ENCODE data around the gene DGKA. TPM values are rescaled to one million over a fixed set of nuclear protein-coding genes. Genes with fewer than 3 reads are reported as not detected.

DGKA gene
- polyA plus RNA-seq, 1 of the 3 experiments (the other 2 are of a cell fraction): 75.9 TPM

DNA sequence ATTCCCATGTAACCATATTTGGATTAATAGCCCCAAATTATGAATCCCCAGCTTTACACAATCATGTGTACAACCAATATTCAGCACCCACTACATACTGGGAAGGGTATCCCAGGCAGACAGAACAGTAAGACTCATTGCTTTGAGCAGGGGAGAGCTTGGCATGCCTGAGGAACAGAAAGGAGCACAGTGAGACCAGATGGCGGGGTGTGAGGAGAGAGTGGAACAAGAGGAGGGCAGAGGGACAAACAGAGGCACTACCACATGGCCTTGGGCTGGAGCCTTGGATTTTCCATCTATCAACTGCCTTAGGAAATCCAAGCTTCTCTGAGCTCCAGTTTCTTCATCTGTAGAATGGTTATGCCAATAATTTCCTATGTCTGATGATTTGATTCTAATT lies 3.8 kb downstream of the DGKA start:
- DNase-seq: no peak
- no peak overlapping the region for H3K9ac ChIP-seq
- ChIA-PET POLR2A (no interaction called here), CTCF (interaction anchor here (1.1 to 10.8 kb wide), 5 partner anchors 8 to 197 kb away, joined by 3 to 96 read pairs (median 6); partner anchors contain the start of genes PYM1 and SUOX)
- 89% methylated on average over 1 of the region's 1 CpG for WGBS (ENCODE audit: low lambda C conversion rate)
- H3K79me2 ChIP-seq (ENCODE audit: insufficient read depth): peaks cover 28% of the 10 kb centered on the region
- H3F3A ChIP-seq (replicated peaks; ENCODE audit: insufficient read depth): peaks cover 10% of the 10 kb centered on the region
- no peak overlapping the region for H2AFZ ChIP-seq (ENCODE audit: low read depth)
- TF ChIP-seq, protein P1, sequence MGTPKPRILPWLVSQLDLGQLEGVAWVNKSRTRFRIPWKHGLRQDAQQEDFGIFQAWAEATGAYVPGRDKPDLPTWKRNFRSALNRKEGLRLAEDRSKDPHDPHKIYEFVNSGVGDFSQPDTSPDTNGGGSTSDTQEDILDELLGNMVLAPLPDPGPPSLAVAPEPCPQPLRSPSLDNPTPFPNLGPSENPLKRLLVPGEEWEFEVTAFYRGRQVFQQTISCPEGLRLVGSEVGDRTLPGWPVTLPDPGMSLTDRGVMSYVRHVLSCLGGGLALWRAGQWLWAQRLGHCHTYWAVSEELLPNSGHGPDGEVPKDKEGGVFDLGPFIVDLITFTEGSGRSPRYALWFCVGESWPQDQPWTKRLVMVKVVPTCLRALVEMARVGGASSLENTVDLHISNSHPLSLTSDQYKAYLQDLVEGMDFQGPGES (IDR thresholded peaks at IDR 0.05; ENCODE audit: low read depth, low read length): no peak
- TF ChIP-seq POLR2AphosphoS5 (IDR thresholded peaks at IDR 0.05; ENCODE audit: low read depth, low read length) (no peak), RFX5 (IDR thresholded peaks at IDR 0.05; ENCODE audit: low read length) (no peak), EP300 (IDR thresholded peaks at IDR 0.05; ENCODE audit: borderline replicate concordance in 1 of 2, low read depth in 1 of 2, low read length in 1 of 2) (no peak)
- TF ChIP-seq, protein P2, sequence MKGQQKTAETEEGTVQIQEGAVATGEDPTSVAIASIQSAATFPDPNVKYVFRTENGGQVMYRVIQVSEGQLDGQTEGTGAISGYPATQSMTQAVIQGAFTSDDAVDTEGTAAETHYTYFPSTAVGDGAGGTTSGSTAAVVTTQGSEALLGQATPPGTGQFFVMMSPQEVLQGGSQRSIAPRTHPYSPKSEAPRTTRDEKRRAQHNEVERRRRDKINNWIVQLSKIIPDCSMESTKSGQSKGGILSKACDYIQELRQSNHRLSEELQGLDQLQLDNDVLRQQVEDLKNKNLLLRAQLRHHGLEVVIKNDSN (IDR thresholded peaks at IDR 0.05; ENCODE audit: borderline replicate concordance, low read depth): no peak
- H3K9me2 ChIP-seq: no peaks in the 10 kb centered on the region
- H3K27ac ChIP-seq (ENCODE audit: low read depth in 2 of 2, low read length in 1 of 2): no peak overlapping the region
- peaks cover 20 to 22% of the 10 kb centered on the region in 2 experiments; a peak in 3 of 4 replicates for H3K4me1 ChIP-seq (ENCODE audit: control insufficient read depth in 1 of 2, insufficient read depth in 2 of 2, low read depth in 1 of 2, low read length in 1 of 2)
- H4K20me1 ChIP-seq (ENCODE audit: insufficient read depth): no peaks in the 10 kb centered on the region
- no peaks in the 10 kb centered on the region for H3K27me3 ChIP-seq (ENCODE audit: insufficient read depth)
- no peak overlapping the region for H3K4me3 ChIP-seq (ENCODE audit: low read depth in 2 of 2, low read length in 1 of 2)
- no peaks in the 10 kb centered on the region for H3K9me3 ChIP-seq
- H3K36me3 ChIP-seq (replicated peaks in 1 of 2; ENCODE audit: control insufficient read depth in 1 of 2, insufficient read depth in 2 of 2, low read length in 1 of 2): peaks cover 0 to 15% of the 10 kb centered on the region in 2 experiments
- no peak overlapping the region; the same call in 1 of the 2 replicates for H3K4me2 ChIP-seq

DNA sequence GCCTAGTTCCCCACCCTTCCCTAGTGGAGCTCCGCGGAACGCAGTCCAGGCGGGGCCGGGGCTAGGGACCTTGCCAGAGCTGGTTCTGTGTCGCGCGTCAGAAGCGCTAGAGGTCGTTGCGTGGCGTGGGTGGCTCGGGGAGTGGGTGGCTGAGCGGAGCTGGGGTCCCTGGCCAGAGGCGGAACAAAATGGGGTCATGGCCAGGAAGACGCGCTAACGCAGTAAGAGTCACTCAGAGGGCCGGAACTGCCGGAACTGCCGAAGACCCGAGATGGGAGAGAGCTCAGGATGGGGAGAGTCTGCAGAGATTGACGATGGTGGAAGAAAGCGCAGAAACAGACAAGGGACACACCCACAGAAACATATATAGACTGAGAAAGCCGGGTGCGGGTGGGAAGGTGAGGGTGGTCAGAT lies 4.8 kb downstream of the DGKA start:
- 95% methylated on average over 26 of the region's 26 CpGs for WGBS (ENCODE audit: low lambda C conversion rate)
- Histone ChIP-seq H3K27ac (ENCODE audit: low read depth in 2 of 2, low read length in 1 of 2) (no peak overlapping the region), H3K9me2 (no peaks in the 10 kb centered on the region), H3K36me3 (replicated peaks in 1 of 2; ENCODE audit: control insufficient read depth in 1 of 2, insufficient read depth in 2 of 2, low read length in 1 of 2) (peaks cover 1 to 19% of the 10 kb centered on the region in 2 experiments), H3K4me2 (no peak overlapping the region), H3K4me3 (ENCODE audit: low read depth in 2 of 2, low read length in 1 of 2) (no peak overlapping the region), H3K9me3 (no peaks in the 10 kb centered on the region), H3K79me2 (ENCODE audit: insufficient read depth) (peaks cover 28% of the 10 kb centered on the region), H3K9ac (no peak overlapping the region), H3K4me1 (ENCODE audit: control insufficient read depth in 1 of 2, insufficient read depth in 2 of 2, low read depth in 1 of 2, low read length in 1 of 2) (peaks cover 22 to 25% of the 10 kb centered on the region in 2 experiments; a peak in 3 of 4 replicates), H3K27me3 (ENCODE audit: insufficient read depth) (no peaks in the 10 kb centered on the region), H4K20me1 (ENCODE audit: insufficient read depth) (no peaks in the 10 kb centered on the region), H2AFZ (ENCODE audit: low read depth) (no peak overlapping the region), H3F3A (replicated peaks; ENCODE audit: insufficient read depth) (peaks cover 10% of the 10 kb centered on the region)
- ChIA-PET POLR2A (no interaction called here), CTCF (interaction anchor here (1.1 to 10.8 kb wide), 3 partner anchors 9 to 198 kb away, joined by 3 to 96 read pairs (median 11); partner anchors contain the start of genes PYM1 and SUOX)
- no peak for TF ChIP-seq FOXJ3 (CRISPR knock-in tag; IDR thresholded peaks at IDR 0.05)
- TF ChIP-seq, protein P3, sequence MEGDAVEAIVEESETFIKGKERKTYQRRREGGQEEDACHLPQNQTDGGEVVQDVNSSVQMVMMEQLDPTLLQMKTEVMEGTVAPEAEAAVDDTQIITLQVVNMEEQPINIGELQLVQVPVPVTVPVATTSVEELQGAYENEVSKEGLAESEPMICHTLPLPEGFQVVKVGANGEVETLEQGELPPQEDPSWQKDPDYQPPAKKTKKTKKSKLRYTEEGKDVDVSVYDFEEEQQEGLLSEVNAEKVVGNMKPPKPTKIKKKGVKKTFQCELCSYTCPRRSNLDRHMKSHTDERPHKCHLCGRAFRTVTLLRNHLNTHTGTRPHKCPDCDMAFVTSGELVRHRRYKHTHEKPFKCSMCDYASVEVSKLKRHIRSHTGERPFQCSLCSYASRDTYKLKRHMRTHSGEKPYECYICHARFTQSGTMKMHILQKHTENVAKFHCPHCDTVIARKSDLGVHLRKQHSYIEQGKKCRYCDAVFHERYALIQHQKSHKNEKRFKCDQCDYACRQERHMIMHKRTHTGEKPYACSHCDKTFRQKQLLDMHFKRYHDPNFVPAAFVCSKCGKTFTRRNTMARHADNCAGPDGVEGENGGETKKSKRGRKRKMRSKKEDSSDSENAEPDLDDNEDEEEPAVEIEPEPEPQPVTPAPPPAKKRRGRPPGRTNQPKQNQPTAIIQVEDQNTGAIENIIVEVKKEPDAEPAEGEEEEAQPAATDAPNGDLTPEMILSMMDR (IDR thresholded peaks at IDR 0.05): no peak
- TF ChIP-seq NRF1 (IDR thresholded peaks at IDR 0.05; ENCODE audit: low read depth, low read length): no peak
- no peak for TF ChIP-seq MXI1 (IDR thresholded peaks at IDR 0.05; ENCODE audit: low read depth, low read length)
- TF ChIP-seq RCOR1 (IDR thresholded peaks at IDR 0.05; ENCODE audit: low read length): no peak
- TF ChIP-seq EZH2phosphoT487 (IDR thresholded peaks at IDR 0.05; ENCODE audit: borderline replicate concordance, low read depth): no peak
- TF ChIP-seq FOSL2 (IDR thresholded peaks at IDR 0.05; ENCODE audit: borderline replicate concordance, low read depth): no peak
- no peak for TF ChIP-seq GABPA (IDR thresholded peaks at IDR 0.05; ENCODE audit: low read depth)
- TF ChIP-seq NFIC (IDR thresholded peaks at IDR 0.05; ENCODE audit: borderline replicate concordance): no peak
- TF ChIP-seq RFX5 (IDR thresholded peaks at IDR 0.05; ENCODE audit: low read length): no peak
- no peak for TF ChIP-seq SIN3A (IDR thresholded peaks at IDR 0.05; ENCODE audit: borderline replicate concordance, low read depth, low read length)
- TF ChIP-seq ELF1 (IDR thresholded peaks at IDR 0.05): no peak
- no peak for TF ChIP-seq YY1 (IDR thresholded peaks at IDR 0.05; ENCODE audit: low read depth)
- no peak for TF ChIP-seq RAD21 (IDR thresholded peaks at IDR 0.05; ENCODE audit: low read length)
- TF ChIP-seq POLR2AphosphoS5 (IDR thresholded peaks at IDR 0.05; ENCODE audit: low read depth, low read length): no peak
- TF ChIP-seq, protein P4, sequence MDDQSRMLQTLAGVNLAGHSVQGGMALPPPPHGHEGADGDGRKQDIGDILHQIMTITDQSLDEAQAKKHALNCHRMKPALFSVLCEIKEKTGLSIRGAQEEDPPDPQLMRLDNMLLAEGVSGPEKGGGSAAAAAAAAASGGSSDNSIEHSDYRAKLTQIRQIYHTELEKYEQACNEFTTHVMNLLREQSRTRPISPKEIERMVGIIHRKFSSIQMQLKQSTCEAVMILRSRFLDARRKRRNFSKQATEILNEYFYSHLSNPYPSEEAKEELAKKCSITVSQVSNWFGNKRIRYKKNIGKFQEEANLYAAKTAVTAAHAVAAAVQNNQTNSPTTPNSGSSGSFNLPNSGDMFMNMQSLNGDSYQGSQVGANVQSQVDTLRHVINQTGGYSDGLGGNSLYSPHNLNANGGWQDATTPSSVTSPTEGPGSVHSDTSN (IDR thresholded peaks at IDR 0.05): no peak
- TF ChIP-seq, protein P5, sequence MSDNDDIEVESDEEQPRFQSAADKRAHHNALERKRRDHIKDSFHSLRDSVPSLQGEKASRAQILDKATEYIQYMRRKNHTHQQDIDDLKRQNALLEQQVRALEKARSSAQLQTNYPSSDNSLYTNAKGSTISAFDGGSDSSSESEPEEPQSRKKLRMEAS (IDR thresholded peaks at IDR 0.05; ENCODE audit: low read depth): no peak
- DNase-seq: no peak
